AG04449 (cell line): ENCODE results near the gene SYCP2L.
"Not testable (repeated sequence)": the region's sequence is repeated elsewhere in the genome, so short reads cannot be mapped to it uniquely, and the experiment has no call there.

Source experiments
- CTCF ChIA-PET: fragments of 350-600 bp; formaldehyde crosslinking; extraction: SDS; loops from one replicate; lab custom pipeline; 2021; ENCODE audit warnings: antibody characterized with exemption; lab: Yijun Ruan, JAX
- POLR2A ChIA-PET: fragments of 400-600, 350-600 bp; formaldehyde crosslinking; extraction: SDS; loops from one replicate; lab custom pipeline; 2020; ENCODE audit warnings: antibody characterized with exemption, inconsistent platforms; lab: Yijun Ruan, JAX
- DNase-seq: peaks from one replicate; pipeline ENCODE4 v3.0.0-alpha.2; 2010; ENCODE audit warnings: low read depth, low spot score
- H3K4me3 ChIP-seq: 2 replicates; pipeline ENCODE4 v1.5.1; 2011; ENCODE audit warnings: low read depth, mild to moderate bottlenecking, control low read depth, low read length
- TF ChIP-seq, protein P1 (sequence below): IDR thresholded peaks from one replicate; pipeline ENCODE4 v1.5.1; 2011; ENCODE audit warnings: mild to moderate bottlenecking, moderate library complexity, low read length, control low read depth, inconsistent platforms; ENCODE audit not compliant: insufficient read depth; ENCODE audit errors: missing control alignments

The SYCP2L gene

GRCh38 chr6:10874207-10874606 is 12.6 kb upstream of the SYCP2L start:
- ChIA-PET CTCF (no interaction called here), POLR2A (no interaction called here)
- no peak overlapping the region for H3K4me3 ChIP-seq
- no peak for DNase-seq
- TF ChIP-seq, protein P1, sequence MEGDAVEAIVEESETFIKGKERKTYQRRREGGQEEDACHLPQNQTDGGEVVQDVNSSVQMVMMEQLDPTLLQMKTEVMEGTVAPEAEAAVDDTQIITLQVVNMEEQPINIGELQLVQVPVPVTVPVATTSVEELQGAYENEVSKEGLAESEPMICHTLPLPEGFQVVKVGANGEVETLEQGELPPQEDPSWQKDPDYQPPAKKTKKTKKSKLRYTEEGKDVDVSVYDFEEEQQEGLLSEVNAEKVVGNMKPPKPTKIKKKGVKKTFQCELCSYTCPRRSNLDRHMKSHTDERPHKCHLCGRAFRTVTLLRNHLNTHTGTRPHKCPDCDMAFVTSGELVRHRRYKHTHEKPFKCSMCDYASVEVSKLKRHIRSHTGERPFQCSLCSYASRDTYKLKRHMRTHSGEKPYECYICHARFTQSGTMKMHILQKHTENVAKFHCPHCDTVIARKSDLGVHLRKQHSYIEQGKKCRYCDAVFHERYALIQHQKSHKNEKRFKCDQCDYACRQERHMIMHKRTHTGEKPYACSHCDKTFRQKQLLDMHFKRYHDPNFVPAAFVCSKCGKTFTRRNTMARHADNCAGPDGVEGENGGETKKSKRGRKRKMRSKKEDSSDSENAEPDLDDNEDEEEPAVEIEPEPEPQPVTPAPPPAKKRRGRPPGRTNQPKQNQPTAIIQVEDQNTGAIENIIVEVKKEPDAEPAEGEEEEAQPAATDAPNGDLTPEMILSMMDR, result no peak

DNA sequence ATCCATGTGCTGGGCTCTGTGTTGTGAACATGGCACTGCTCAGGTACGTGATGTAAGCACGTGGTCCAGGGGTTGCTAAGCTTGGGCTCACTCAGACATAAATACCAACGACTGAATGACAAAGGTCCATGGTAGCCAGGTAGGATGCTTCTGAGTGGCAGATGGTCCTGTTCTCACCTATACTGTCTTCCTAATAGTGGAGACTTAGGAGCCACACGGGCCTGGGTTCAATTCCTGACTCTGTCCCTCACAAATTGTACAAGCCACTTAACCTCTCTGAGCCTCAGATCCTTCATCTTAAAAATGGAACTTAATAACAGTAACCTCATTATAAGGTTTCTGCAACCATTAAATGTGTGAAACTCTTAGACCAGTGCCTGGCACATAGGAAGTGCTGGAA is 11.8 kb upstream of the SYCP2L start:
- CTCF ChIA-PET, result no interaction called here
- POLR2A ChIA-PET, result no interaction called here
- no peak overlapping the region for H3K4me3 ChIP-seq
- no peak for DNase-seq
- TF ChIP-seq, protein P1, result no peak

DNA sequence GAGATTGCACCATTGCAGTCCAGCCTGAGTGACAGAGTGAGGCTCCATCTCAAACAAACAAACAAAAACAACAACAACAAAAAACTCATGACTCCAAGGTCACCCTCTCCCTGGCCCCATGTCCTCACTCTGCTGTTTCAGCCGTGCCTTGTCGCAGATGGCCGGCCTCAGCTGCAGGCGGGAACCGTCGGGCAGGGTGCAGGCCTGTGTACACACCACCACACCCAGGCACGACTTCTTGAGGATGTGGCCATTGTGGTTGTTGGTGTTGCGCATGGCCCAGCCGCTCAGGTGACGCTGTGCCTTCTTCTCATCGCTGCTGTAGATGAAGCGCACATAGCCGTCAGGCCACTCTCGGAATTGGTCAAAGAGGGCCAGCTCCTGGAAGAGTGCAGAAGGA is 9.8 kb upstream of the SYCP2L start:
- ChIA-PET CTCF (no interaction called here), POLR2A (no interaction called here)
- H3K4me3 ChIP-seq, result no peak overlapping the region
- no peak for DNase-seq
- TF ChIP-seq, protein P1, result no peak

DNA sequence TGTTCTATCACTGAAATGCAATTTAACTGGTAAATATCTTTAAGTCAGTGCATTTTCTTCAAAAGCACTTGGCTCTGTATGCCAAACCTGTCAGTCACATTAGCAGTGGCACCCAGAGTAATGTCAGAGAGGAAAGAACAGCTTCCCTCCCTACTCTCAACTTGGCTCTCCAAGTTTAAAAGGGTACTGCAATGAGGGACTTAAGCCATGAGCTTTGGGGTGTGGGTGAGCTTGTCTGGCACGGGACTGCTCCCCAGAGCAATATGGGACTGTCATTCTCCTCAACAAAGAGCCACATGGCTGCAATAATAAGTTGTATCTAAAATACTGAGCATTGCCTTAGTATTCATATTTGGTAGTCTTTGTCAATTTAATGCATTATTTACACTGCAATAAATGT is 9.0 kb upstream of the SYCP2L start:
- POLR2A ChIA-PET, result no interaction called here
- TF ChIP-seq, protein P1, result no peak

GRCh38 chr6:10880366-10880765 is 6.5 kb upstream of the SYCP2L start:
- POLR2A ChIA-PET, result no interaction called here
- TF ChIP-seq, protein P1, result no peak
- CTCF ChIA-PET, result no interaction called here
- no peak overlapping the region for H3K4me3 ChIP-seq
- DNase-seq, result no peak

More for the DNA sequence above, 9.0 kb upstream of the SYCP2L start:
- no peak overlapping the region for H3K4me3 ChIP-seq
- CTCF ChIA-PET, result no interaction called here
- DNase-seq, result no peak

DNA sequence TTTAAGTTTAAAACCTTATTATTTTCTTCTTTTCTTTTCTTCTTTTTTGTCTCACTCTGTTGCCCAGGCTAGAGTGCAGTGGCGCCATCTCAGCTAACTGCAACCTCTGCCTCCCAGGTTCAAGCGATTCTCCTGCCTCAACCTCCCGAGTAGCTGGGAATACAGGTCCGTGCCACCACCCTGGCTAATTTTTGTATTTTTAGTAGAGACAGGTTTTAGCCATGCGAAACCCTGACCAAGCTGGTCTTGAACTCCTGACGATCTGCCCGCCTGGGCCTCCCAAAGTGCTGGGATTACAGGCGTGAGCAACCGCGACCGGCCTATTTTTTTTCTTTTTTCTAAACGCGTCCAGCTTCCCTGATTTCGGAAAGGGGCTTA is 4.6 kb upstream of the SYCP2L start:
- POLR2A ChIA-PET, DNase-seq, H3K4me3 ChIP-seq, CTCF ChIA-PET: not testable (repeated sequence)

- DNase-seq, result no peak
- POLR2A ChIA-PET, result no interaction called here
- TF ChIP-seq, protein P1, result no peak
- CTCF ChIA-PET, result no interaction called here
- H3K4me3 ChIP-seq, result no peak overlapping the region
Observed at GRCh38 chr6:10882657-10883171, 4.1 kb upstream of the SYCP2L start.
